ENCODE data around the gene ARHGEF33. TPM values are rescaled to one million over a fixed set of nuclear protein-coding genes. Genes with fewer than 3 reads are reported as not detected.

Gene ARHGEF33
- total and polyA plus RNA-seq, 2 of the 13 experiments (the other 11 are each of a cell fraction or from before 2014, with no cell fraction given), result 0.04 TPM; not detected in 1

GRCh38 chr2:38947241-38948239 lies 57.9 kb downstream of the ARHGEF33 start (continued):
- TF ChIP-seq ZNF703 (CRISPR knock-in tag; IDR thresholded peaks at IDR 0.05; ENCODE audit: borderline replicate concordance) (no peak), SRSF4 (IDR thresholded peaks at IDR 0.05; ENCODE audit: low read depth, low read length, poor library complexity, severe bottlenecking) (no peak), ZNF543 (CRISPR knock-in tag; IDR thresholded peaks at IDR 0.05) (no peak; the same call in 1 of the 2 replicates), SCMH1 (CRISPR knock-in tag; IDR thresholded peaks at IDR 0.05; ENCODE audit: borderline replicate concordance) (no peak), ZNF607 (CRISPR knock-in tag; IDR thresholded peaks at IDR 0.05; ENCODE audit: borderline replicate concordance) (no peak), POLR2AphosphoS5 (IDR thresholded peaks at IDR 0.05; ENCODE audit: low read depth, low read length) (no peak), KMT2B (CRISPR knock-in tag; IDR thresholded peaks at IDR 0.05) (no peak), AHDC1 (CRISPR knock-in tag; IDR thresholded peaks at IDR 0.05; ENCODE audit: borderline replicate concordance) (no peak; the same call in 1 of the 2 replicates), EHMT2 (IDR thresholded peaks at IDR 0.05; ENCODE audit: borderline replicate concordance, low read depth, low read length) (no peak), ZNF337 (CRISPR knock-in tag; IDR thresholded peaks at IDR 0.05; ENCODE audit: borderline replicate concordance, low read depth) (no peak; the same call in 1 of the 2 replicates), HHEX (CRISPR knock-in tag; IDR thresholded peaks at IDR 0.05) (no peak), PCBP2 (optimal IDR thresholded peaks at IDR 0.05; ENCODE audit: low read depth, low read length, poor library complexity, severe bottlenecking) (no peak), ZFY (CRISPR knock-in tag; IDR thresholded peaks at IDR 0.05) (0 out of 2 replicates have a peak, but pooled peaks have one; percentile 36), ARHGAP35 (CRISPR knock-in tag; IDR thresholded peaks at IDR 0.05; ENCODE audit: borderline replicate concordance) (no peak; the same call in 1 of the 2 replicates)
- TF ChIP-seq, protein P1, sequence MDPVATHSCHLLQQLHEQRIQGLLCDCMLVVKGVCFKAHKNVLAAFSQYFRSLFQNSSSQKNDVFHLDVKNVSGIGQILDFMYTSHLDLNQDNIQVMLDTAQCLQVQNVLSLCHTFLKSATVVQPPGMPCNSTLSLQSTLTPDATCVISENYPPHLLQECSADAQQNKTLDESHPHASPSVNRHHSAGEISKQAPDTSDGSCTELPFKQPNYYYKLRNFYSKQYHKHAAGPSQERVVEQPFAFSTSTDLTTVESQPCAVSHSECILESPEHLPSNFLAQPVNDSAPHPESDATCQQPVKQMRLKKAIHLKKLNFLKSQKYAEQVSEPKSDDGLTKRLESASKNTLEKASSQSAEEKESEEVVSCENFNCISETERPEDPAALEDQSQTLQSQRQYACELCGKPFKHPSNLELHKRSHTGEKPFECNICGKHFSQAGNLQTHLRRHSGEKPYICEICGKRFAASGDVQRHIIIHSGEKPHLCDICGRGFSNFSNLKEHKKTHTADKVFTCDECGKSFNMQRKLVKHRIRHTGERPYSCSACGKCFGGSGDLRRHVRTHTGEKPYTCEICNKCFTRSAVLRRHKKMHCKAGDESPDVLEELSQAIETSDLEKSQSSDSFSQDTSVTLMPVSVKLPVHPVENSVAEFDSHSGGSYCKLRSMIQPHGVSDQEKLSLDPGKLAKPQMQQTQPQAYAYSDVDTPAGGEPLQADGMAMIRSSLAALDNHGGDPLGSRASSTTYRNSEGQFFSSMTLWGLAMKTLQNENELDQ (CRISPR knock-in tag; IDR thresholded peaks at IDR 0.05; ENCODE audit: borderline replicate concordance), result no peak
- TF ChIP-seq, protein P2, sequence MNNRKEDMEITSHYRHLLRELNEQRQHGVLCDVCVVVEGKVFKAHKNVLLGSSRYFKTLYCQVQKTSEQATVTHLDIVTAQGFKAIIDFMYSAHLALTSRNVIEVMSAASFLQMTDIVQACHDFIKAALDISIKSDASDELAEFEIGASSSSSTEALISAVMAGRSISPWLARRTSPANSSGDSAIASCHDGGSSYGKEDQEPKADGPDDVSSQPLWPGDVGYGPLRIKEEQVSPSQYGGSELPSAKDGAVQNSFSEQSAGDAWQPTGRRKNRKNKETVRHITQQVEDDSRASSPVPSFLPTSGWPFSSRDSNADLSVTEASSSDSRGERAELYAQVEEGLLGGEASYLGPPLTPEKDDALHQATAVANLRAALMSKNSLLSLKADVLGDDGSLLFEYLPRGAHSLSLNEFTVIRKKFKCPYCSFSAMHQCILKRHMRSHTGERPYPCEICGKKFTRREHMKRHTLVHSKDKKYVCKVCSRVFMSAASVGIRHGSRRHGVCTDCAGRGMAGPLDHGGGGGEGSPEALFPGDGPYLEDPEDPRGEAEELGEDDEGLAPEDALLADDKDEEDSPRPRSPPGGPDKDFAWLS (CRISPR knock-in tag; IDR thresholded peaks at IDR 0.05; ENCODE audit: borderline replicate concordance), result no peak
- TF ChIP-seq, protein P3, sequence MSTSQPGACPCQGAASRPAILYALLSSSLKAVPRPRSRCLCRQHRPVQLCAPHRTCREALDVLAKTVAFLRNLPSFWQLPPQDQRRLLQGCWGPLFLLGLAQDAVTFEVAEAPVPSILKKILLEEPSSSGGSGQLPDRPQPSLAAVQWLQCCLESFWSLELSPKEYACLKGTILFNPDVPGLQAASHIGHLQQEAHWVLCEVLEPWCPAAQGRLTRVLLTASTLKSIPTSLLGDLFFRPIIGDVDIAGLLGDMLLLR (CRISPR knock-in tag; IDR thresholded peaks at IDR 0.05), result no peak
